GM12891 (cell line): ENCODE results near the gene NUMA1. TPM values are rescaled to one million over a fixed set of nuclear protein-coding genes. Genes with fewer than 3 reads are reported as not detected.

Experiments
- DNase-seq: peaks from one replicate; pipeline ENCODE4 v3.0.0; 2011; ENCODE audit warnings: low spot score; ENCODE audit not compliant: insufficient read length
- FAIRE-seq: peaks from 2 replicates; lab custom pipeline; 2011; peaks lifted over from hg19 to GRCh38; lab: Jason Lieb, UNC
- PAX5 ChIP-seq: IDR thresholded peaks from 2 replicates; pipeline ENCODE4 v1.6.1; 2011; ENCODE audit warnings: low read length, moderate library complexity, mild to moderate bottlenecking; ENCODE audit not compliant: insufficient read depth, severe bottlenecking
- POLR2A ChIP-seq: IDR thresholded peaks from 2 replicates; pipeline ENCODE4 v1.6.1; 2011; ENCODE audit warnings: low read depth, low read length, control low read depth
- POLR2AphosphoS5 ChIP-seq: IDR thresholded peaks from 2 replicates; pipeline ENCODE4 v1.6.1; 2011; ENCODE audit warnings: low read depth, low read length, control low read depth
- POU2F2 ChIP-seq: IDR thresholded peaks from 2 replicates; pipeline ENCODE4 v1.6.1; 2011; ENCODE audit warnings: low read depth, mild to moderate bottlenecking, control low read depth, low read length, moderate library complexity
- SPI1 ChIP-seq: IDR thresholded peaks from 2 replicates; pipeline ENCODE4 v1.6.1; 2011; ENCODE audit warnings: low read depth, low read length, control low read depth
- TAF1 ChIP-seq: IDR thresholded peaks from 2 replicates; pipeline ENCODE4 v1.6.1; 2011; ENCODE audit warnings: low read depth, low read length, control low read depth
- polyA plus RNA-seq: library from polyadenylated mRNA; unstranded; fragments of >200 nt; gene quantifications from one replicate; pipeline ENCODE4 v1.2.1, GENCODE V29; 2012; ENCODE audit warnings: low read depth, missing spikeins, inconsistent platforms; ENCODE audit not compliant: missing spikeins

NUMA1 gene
- polyA plus RNA-seq, result 80.9 TPM

- peak; percentile 95 for FAIRE-seq
- no peak for TF ChIP-seq POU2F2
- peak; percentile 66 for TF ChIP-seq SPI1
- TF ChIP-seq POLR2AphosphoS5, result 0 out of 2 replicates have a peak, but pooled peaks have one; percentile 41
- no peak; the same call in 1 of the 2 replicates for TF ChIP-seq TAF1
- TF ChIP-seq POLR2A, result peak; percentile 43; the same call in 1 of the 2 replicates
- no peak for TF ChIP-seq PAX5
- DNase-seq, result peak; percentile 77
Measured at GRCh38 chr11:72080326-72081183, at the start of gene NUMA1, which contains the start of gene LRRC51. Gene NUMA1 (minus strand): TSS chr11:72080542. CDS start chr11:72035943, 44,599 bp downstream. Gene LRRC51 (plus strand): TSS chr11:72080850. CDS start chr11:72089084, 8,234 bp downstream.

GRCh38 chr11:72129381-72129780 is 49.0 kb upstream of the NUMA1 start:
- FAIRE-seq, result no peak

GRCh38 chr11:72127923-72128322 is 47.6 kb upstream of the NUMA1 start:
- no peak for FAIRE-seq
- DNase-seq, result no peak
- TF ChIP-seq PAX5 (no peak), POLR2AphosphoS5 (no peak), POLR2A (no peak), POU2F2 (no peak), SPI1 (no peak), TAF1 (no peak)

More at GRCh38 chr11:72129381-72129780, 49.0 kb upstream of the NUMA1 start:
- DNase-seq, result no peak
- TF ChIP-seq POLR2AphosphoS5, result no peak
- no peak for TF ChIP-seq POLR2A

- TF ChIP-seq TAF1 (no peak), SPI1 (no peak)
- FAIRE-seq, result no peak
- no peak for DNase-seq
Measured at GRCh38 chr11:72125956-72126355, 45.6 kb upstream of the NUMA1 start.

- TF ChIP-seq SPI1, result no peak
- TF ChIP-seq POLR2AphosphoS5, result no peak
- no peak for TF ChIP-seq PAX5
- no peak for TF ChIP-seq TAF1
- no peak for TF ChIP-seq POLR2A
- no peak for TF ChIP-seq POU2F2
- no peak for FAIRE-seq
- no peak for DNase-seq
Measured at GRCh38 chr11:72124046-72124445, 43.7 kb upstream of the NUMA1 start.

GRCh38 chr11:72123117-72123653 is 42.8 kb upstream of the NUMA1 start:
- TF ChIP-seq PAX5 (no peak), POLR2A (no peak), TAF1 (no peak), POU2F2 (no peak), SPI1 (no peak), POLR2AphosphoS5 (no peak)
- DNase-seq (no peak), FAIRE-seq (no peak)

- no peak for FAIRE-seq
- DNase-seq, result no peak
- TF ChIP-seq POLR2A (no peak), SPI1 (no peak), POU2F2 (no peak), POLR2AphosphoS5 (no peak), TAF1 (no peak), PAX5 (no peak)
Measured at GRCh38 chr11:72122607-72123006, 42.3 kb upstream of the NUMA1 start.

GRCh38 chr11:72120930-72121329 is 40.6 kb upstream of the NUMA1 start:
- no peak for DNase-seq
- no peak for FAIRE-seq
- TF ChIP-seq SPI1, result no peak
- TF ChIP-seq POU2F2, result no peak
- TF ChIP-seq PAX5, result no peak
- no peak for TF ChIP-seq TAF1
- TF ChIP-seq POLR2AphosphoS5, result no peak
- TF ChIP-seq POLR2A, result no peak

GRCh38 chr11:72119198-72119597 is 38.9 kb upstream of the NUMA1 start:
- DNase-seq, result no peak
- TF ChIP-seq POU2F2 (no peak), POLR2AphosphoS5 (no peak), SPI1 (no peak), POLR2A (no peak), PAX5 (no peak), TAF1 (no peak)
- FAIRE-seq, result no peak
